Endothelial cell of umbilical vein (primary cell): ENCODE measurements around the gene DEPDC7. TPM values are rescaled to one million over a fixed set of nuclear protein-coding genes. Genes with fewer than 3 reads are reported as not detected.
"Not testable (repeated sequence)": the region's sequence is repeated elsewhere in the genome, so short reads cannot be mapped to it uniquely, and the experiment has no call there.

Experiments used
- BruUV-seq: library from RNA; stranded (reverse); fragments of 400-500 nt; replicated peaks from 2 replicates; lab custom pipeline; 2021; lab: Mats Ljungman, UMichigan
- CTCF ChIA-PET: fragments of 300-600, 350-600 bp; sonication (Branson Sonifier 250); formaldehyde crosslinking; loops from one replicate; lab custom pipeline; 2021; ENCODE audit warnings: antibody characterized with exemption, inconsistent platforms; lab: Charles Lee
- POLR2A ChIA-PET: fragments of 300-600, 350-600 bp; sonication (Branson Sonifier 250); formaldehyde crosslinking; loops from one replicate; lab custom pipeline; 2021; ENCODE audit warnings: antibody characterized with exemption, inconsistent platforms; lab: Charles Lee
- DNase-seq: peaks from one replicate; pipeline ENCODE4 v3.0.0-alpha.2; 2011; ENCODE audit warnings: low read depth, low spot score
- FAIRE-seq: peaks from 2 replicates; lab custom pipeline; 2011; peaks lifted over from hg19 to GRCh38; lab: Jason Lieb, UNC
- H2AFZ ChIP-seq: 2 replicates; pipeline ENCODE4 v1.6.0; 2012; ENCODE audit warnings: low read depth, low read length, control low read depth, inconsistent platforms
- H3K27ac ChIP-seq: 2 replicates; pipeline ENCODE4 v1.5.1; 2011; ENCODE audit warnings: low read depth, mild to moderate bottlenecking, control low read depth, low read length, moderate library complexity; ENCODE audit not compliant: insufficient read depth
- H3K27me3 ChIP-seq, 2 experiments: 2 replicates each; pipeline versions ENCODE4 v1.6.0 to v1.6.1; 2011; ENCODE audit warnings: low read length in 2 of 2, mixed read lengths in 1 of 2; ENCODE audit not compliant: control insufficient read depth in 2 of 2, insufficient read depth in 2 of 2
- H3K36me3 ChIP-seq, 2 experiments: 2 replicates in 1 of 2; 3 replicates in 1 of 2; pipeline ENCODE4 v1.5.1; 2011; ENCODE audit warnings: low read length in 2 of 2, mild to moderate bottlenecking in 1 of 2, moderate library complexity in 1 of 2; ENCODE audit not compliant: control insufficient read depth in 2 of 2, insufficient read depth in 2 of 2; ENCODE audit errors: extremely low read depth in 1 of 2
- H3K4me1 ChIP-seq: 3 replicates; pipeline ENCODE4 v1.5.1; 2011; ENCODE audit warnings: mild to moderate bottlenecking, low read length; ENCODE audit not compliant: control insufficient read depth, insufficient read depth; ENCODE audit errors: extremely low read depth
- H3K4me2 ChIP-seq: 2 replicates; pipeline ENCODE4 v1.6.1; 2011; ENCODE audit warnings: low read length, control low read depth, mixed read lengths; ENCODE audit not compliant: insufficient read depth
- H3K4me3 ChIP-seq, 3 experiments: fragments of 200-600 bp in 1 of 3; sonication (generic), shearing (Covaris generic) in 1 of 3; replicated peaks in 1 of 3; 2 replicates each; pipeline ENCODE4 v1.5.1; 2011 to 2016; ENCODE audit warnings: control low read depth in 3 of 3, low read length in 3 of 3, mild to moderate bottlenecking in 2 of 3, inconsistent platforms in 1 of 3, low read depth in 1 of 3, moderate library complexity in 1 of 3; ENCODE audit not compliant: insufficient read depth in 1 of 3
- H3K79me2 ChIP-seq: 2 replicates; pipeline ENCODE4 v1.6.0; 2012; ENCODE audit warnings: low read length, inconsistent platforms; ENCODE audit not compliant: control insufficient read depth, insufficient read depth
- H3K9ac ChIP-seq: replicated peaks from 2 replicates; pipeline ENCODE3; 2011; ENCODE audit warnings: low read length, control low read depth; ENCODE audit not compliant: insufficient read depth; ENCODE audit errors: extremely low read depth
- H3K9me1 ChIP-seq: replicated peaks from 3 replicates; pipeline ENCODE4 v1.6.0; 2011; ENCODE audit warnings: mild to moderate bottlenecking, low read length; ENCODE audit not compliant: control insufficient read depth, insufficient read depth; ENCODE audit errors: extremely low read depth
- H3K9me3 ChIP-seq: replicated peaks from 2 replicates; pipeline ENCODE4 v1.5.1; 2012; ENCODE audit warnings: low read length, inconsistent platforms; ENCODE audit not compliant: control insufficient read depth, insufficient read depth
- H4K20me1 ChIP-seq: replicated peaks from 2 replicates; pipeline ENCODE3; 2011; ENCODE audit warnings: mild to moderate bottlenecking, low read length; ENCODE audit not compliant: control insufficient read depth, insufficient read depth; ENCODE audit errors: extremely low read depth
- EZH2 ChIP-seq: IDR thresholded peaks from 2 replicates; pipeline ENCODE4 v1.6.1; 2012; ENCODE audit warnings: borderline replicate concordance, low read depth, mild to moderate bottlenecking, moderate library complexity, low read length, inconsistent platforms; ENCODE audit not compliant: severe bottlenecking
- FOS ChIP-seq: IDR thresholded peaks from 2 replicates; pipeline ENCODE4 v1.6.1; 2011; ENCODE audit warnings: mild to moderate bottlenecking, low read length, moderate library complexity, borderline replicate concordance; ENCODE audit not compliant: insufficient read depth
- GATA2 ChIP-seq: IDR thresholded peaks from 2 replicates; pipeline ENCODE4 v1.7.0; 2011; ENCODE audit warnings: low read depth, mild to moderate bottlenecking, moderate library complexity, mixed read lengths, low read length; ENCODE audit not compliant: insufficient read length, insufficient read depth
- JUN ChIP-seq: IDR thresholded peaks from 2 replicates; pipeline ENCODE4 v1.6.1; 2011; ENCODE audit warnings: borderline replicate concordance, low read depth; ENCODE audit not compliant: insufficient read length, insufficient read depth
- MYC ChIP-seq: IDR thresholded peaks from one replicate; pipeline ENCODE4 v1.6.1; 2011; ENCODE audit warnings: mild to moderate bottlenecking, low read depth, low read length
- POLR2A ChIP-seq: IDR thresholded peaks from 2 replicates; pipeline ENCODE4 v1.6.1; 2012; ENCODE audit warnings: low read depth, mild to moderate bottlenecking, control low read depth, low read length
- POLR2AphosphoS5 ChIP-seq: IDR thresholded peaks from 2 replicates; pipeline ENCODE4 v1.6.1; 2012; ENCODE audit warnings: low read depth, mild to moderate bottlenecking, control low read depth, low read length, moderate library complexity; ENCODE audit not compliant: insufficient read depth
- dilution Hi-C: fragments of 300-500 bp; cut with MboI; formaldehyde crosslinking; loops from one replicate; pipeline ENCODE4 v1.15.0; 2019; ENCODE audit warnings: low sequenced_read_pairs; ENCODE audit not compliant: extremely low pct_ligation_motif_present
- intact Hi-C: fragments of 100-400 bp; cut with micrococcal nuclease; formaldehyde crosslinking; loops from one replicate; pipeline ENCODE4 v1.10.0; 2022
- polyA plus RNA-seq, 4 experiments: library from polyadenylated mRNA; depleted of rRNA in 3 of 4; stranded (reverse) in 3 of 4; unstranded in 1 of 4; fragments of >200 nt; gene quantifications; 2 replicates each; pipeline versions ENCODE4 v1.2.1 to v1.2.3, GENCODE V29; 2011 to 2012; ENCODE audit warnings: missing spikeins in 1 of 4
- total RNA-seq: library from RNA; stranded (reverse); gene quantifications from 2 replicates; pipeline ENCODE4 v1.2.3, GENCODE V29; 2021
- TF ChIP-seq, protein P1 (sequence below), 2 donors: IDR thresholded peaks; 1 replicate in 1 of 2; 2 replicates in 1 of 2; pipeline ENCODE4 v1.5.1; 2011; ENCODE audit warnings: low read length in 2 of 2, mild to moderate bottlenecking in 2 of 2, moderate library complexity in 2 of 2, control low read depth in 1 of 2, inconsistent platforms in 1 of 2, low read depth in 1 of 2; ENCODE audit not compliant: insufficient read depth in 1 of 2; ENCODE audit errors: extremely low read depth in 1 of 2
- TF ChIP-seq, protein P2 (sequence below): IDR thresholded peaks from 2 replicates; pipeline ENCODE4 v1.6.1; 2011; ENCODE audit not compliant: insufficient read depth, insufficient read length

Gene DEPDC7
- total and polyA plus RNA-seq, 2 donors (not counting 3 experiments of a cell fraction or from before 2014, with no cell fraction given), result 0.08 TPM; not detected in 1

DNA sequence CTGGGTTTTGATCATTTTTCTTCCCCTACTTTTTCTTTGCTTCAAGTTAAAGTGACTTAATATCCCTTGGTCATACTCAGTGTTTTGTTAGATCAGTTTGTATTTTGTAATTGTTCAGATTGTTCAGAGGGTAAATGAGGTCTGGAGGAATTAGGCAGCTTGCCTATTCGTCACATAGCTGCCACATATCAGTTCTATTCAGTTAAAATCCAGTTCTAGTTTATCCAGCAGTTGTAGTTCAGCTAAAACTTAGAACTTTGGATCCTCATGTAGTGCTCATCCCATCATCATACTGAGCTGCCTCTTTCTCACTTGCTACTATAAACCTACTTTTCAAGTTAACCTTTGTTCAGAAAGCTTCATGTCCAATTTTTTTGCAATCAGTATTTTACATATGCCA is 47.1 kb upstream of the DEPDC7 start:
- no peak overlapping the region for H3K4me2 ChIP-seq
- H4K20me1 ChIP-seq, result no peaks in the 10 kb centered on the region
- no TSS peak for BruUV-seq
- TF ChIP-seq MYC, result no peak
- no peak for TF ChIP-seq JUN
- TF ChIP-seq, protein P1, sequence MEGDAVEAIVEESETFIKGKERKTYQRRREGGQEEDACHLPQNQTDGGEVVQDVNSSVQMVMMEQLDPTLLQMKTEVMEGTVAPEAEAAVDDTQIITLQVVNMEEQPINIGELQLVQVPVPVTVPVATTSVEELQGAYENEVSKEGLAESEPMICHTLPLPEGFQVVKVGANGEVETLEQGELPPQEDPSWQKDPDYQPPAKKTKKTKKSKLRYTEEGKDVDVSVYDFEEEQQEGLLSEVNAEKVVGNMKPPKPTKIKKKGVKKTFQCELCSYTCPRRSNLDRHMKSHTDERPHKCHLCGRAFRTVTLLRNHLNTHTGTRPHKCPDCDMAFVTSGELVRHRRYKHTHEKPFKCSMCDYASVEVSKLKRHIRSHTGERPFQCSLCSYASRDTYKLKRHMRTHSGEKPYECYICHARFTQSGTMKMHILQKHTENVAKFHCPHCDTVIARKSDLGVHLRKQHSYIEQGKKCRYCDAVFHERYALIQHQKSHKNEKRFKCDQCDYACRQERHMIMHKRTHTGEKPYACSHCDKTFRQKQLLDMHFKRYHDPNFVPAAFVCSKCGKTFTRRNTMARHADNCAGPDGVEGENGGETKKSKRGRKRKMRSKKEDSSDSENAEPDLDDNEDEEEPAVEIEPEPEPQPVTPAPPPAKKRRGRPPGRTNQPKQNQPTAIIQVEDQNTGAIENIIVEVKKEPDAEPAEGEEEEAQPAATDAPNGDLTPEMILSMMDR (IDR thresholded peaks at IDR 0.05; ENCODE audit: extremely low read depth in 1 of 2, insufficient read depth in 1 of 2, low read depth in 1 of 2, low read length in 2 of 2), result no peak
- no peak for TF ChIP-seq GATA2
- TF ChIP-seq FOS, result no peak
- TF ChIP-seq POLR2AphosphoS5, result no peak
- no peak for TF ChIP-seq POLR2A
- TF ChIP-seq EZH2, result no peak
- TF ChIP-seq, protein P2, sequence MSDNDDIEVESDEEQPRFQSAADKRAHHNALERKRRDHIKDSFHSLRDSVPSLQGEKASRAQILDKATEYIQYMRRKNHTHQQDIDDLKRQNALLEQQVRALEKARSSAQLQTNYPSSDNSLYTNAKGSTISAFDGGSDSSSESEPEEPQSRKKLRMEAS, result no peak
- H3K27ac ChIP-seq, result no peak overlapping the region
- no peak overlapping the region for H3K9ac ChIP-seq
- CTCF ChIA-PET, result interaction anchor here (0.9 to 2.7 kb wide), 7 partner anchors 9 to 100 kb away, joined by 3 to 18 read pairs (median 5); no protein-coding TSS in a partner anchor
- no peaks in the 10 kb centered on the region for H3K9me1 ChIP-seq
- intact Hi-C loops (loop anchor here (10.0 kb wide), 1 partner anchor 716 kb away; no protein-coding TSS in a partner anchor), dilution Hi-C loops (no loop called here)
- no peak overlapping the region for H2AFZ ChIP-seq
- POLR2A ChIA-PET, result no interaction called here
- peaks cover 2 to 11% of the 10 kb centered on the region in 2 experiments for H3K36me3 ChIP-seq
- DNase-seq, result no peak
- no peaks in the 10 kb centered on the region for H3K4me1 ChIP-seq
- H3K27me3 ChIP-seq, result no peaks in the 10 kb centered on the region
- H3K79me2 ChIP-seq, result no peaks in the 10 kb centered on the region
- no peak overlapping the region for H3K4me3 ChIP-seq
- FAIRE-seq, result no peak
- no peaks in the 10 kb centered on the region for H3K9me3 ChIP-seq

DNA sequence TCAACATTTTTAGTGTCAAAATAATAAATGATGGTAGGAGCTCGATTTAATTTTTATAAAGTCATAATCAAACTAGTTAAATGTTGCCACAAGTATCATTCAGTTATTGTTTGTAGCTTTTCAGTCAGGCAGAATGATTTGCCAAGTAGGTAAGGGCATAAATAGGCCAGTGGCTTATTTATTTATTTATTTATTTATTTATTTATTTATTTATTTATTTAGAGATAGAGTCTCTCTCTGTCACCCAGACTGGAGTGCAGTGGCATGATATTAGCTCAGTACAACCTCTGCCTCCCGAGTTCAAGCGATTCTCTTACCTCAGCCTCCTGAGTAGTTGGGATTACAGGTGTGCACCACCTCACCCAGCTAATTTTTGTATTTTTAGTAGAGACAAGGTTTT is 43.4 kb upstream of the DEPDC7 start:
- H4K20me1 ChIP-seq, H3K9me3 ChIP-seq, H3K79me2 ChIP-seq, H3K9ac ChIP-seq, POLR2A ChIA-PET, dilution Hi-C loops, H3K9me1 ChIP-seq, DNase-seq, H2AFZ ChIP-seq, H3K27ac ChIP-seq, BruUV-seq, H3K4me3 ChIP-seq, H3K27me3 ChIP-seq, FAIRE-seq, H3K4me2 ChIP-seq, H3K4me1 ChIP-seq, intact Hi-C loops: not testable (repeated sequence)
- peaks cover 2 to 11% of the 10 kb centered on the region in 2 experiments for H3K36me3 ChIP-seq
- CTCF ChIA-PET, result interaction anchor here (0.9 to 1.3 kb wide), 2 partner anchors 73 to 93 kb away, joined by 3 to 4 read pairs; no protein-coding TSS in a partner anchor
